Measurements from ENCODE around the gene ITPR2. TPM values are rescaled to one million over a fixed set of nuclear protein-coding genes. Genes with fewer than 3 reads are reported as not detected.

ITPR2 gene
- total RNA-seq, 1 donor from 2014 or later = 16.7 TPM

GRCh38 chr12:26499979-26500640, 332.9 kb downstream of the ITPR2 start:
- peaks cover 3% of the 10 kb centered on the region for H3K9me3 Mint-ChIP-seq
- no peak for DNase-seq (ENCODE audit: low read depth, low spot score)
- no peaks in the 10 kb centered on the region for H3K36me3 Mint-ChIP-seq (ENCODE audit: low read depth)
- H3K27ac Mint-ChIP-seq (ENCODE audit: unreplicated experiment) = no peak overlapping the region
- peaks cover 16% of the 10 kb centered on the region for H3K4me1 Mint-ChIP-seq
- TF ChIP-seq CTCF (conservative IDR thresholded peaks at IDR 0.05) = no peak
- H3K4me3 Mint-ChIP-seq = no peak overlapping the region
- H3K27me3 Mint-ChIP-seq (ENCODE audit: low read depth) = no peaks in the 10 kb centered on the region

GRCh38 chr12:26496170-26496569, 336.8 kb downstream of the ITPR2 start:
- no peaks in the 10 kb centered on the region for H3K9me3 Mint-ChIP-seq
- DNase-seq (ENCODE audit: low read depth, low spot score) = no peak
- TF ChIP-seq CTCF (conservative IDR thresholded peaks at IDR 0.05) = no peak
- no peak overlapping the region for H3K4me3 Mint-ChIP-seq
- H3K27me3 Mint-ChIP-seq (ENCODE audit: low read depth) = no peaks in the 10 kb centered on the region
- peaks cover 5% of the 10 kb centered on the region for H3K36me3 Mint-ChIP-seq (ENCODE audit: low read depth)
- peaks cover 3% of the 10 kb centered on the region for H3K4me1 Mint-ChIP-seq
- no peak overlapping the region for H3K27ac Mint-ChIP-seq (ENCODE audit: unreplicated experiment)

- Mint-ChIP-seq H3K27me3 (ENCODE audit: low read depth) (no peaks in the 10 kb centered on the region), H3K4me3 (no peak overlapping the region), H3K36me3 (ENCODE audit: low read depth) (peaks cover 9% of the 10 kb centered on the region), H3K27ac (ENCODE audit: unreplicated experiment) (no peak overlapping the region), H3K9me3 (peaks cover 3% of the 10 kb centered on the region), H3K4me1 (peaks cover 3% of the 10 kb centered on the region)
- no peak for DNase-seq (ENCODE audit: low read depth, low spot score)
- TF ChIP-seq CTCF (conservative IDR thresholded peaks at IDR 0.05) = no peak
These were observed 339.3 kb downstream of the ITPR2 start for GRCh38 chr12:26493656-26494055.

- H3K27me3 Mint-ChIP-seq (ENCODE audit: low read depth) = no peaks in the 10 kb centered on the region
- peaks cover 3% of the 10 kb centered on the region for H3K4me1 Mint-ChIP-seq
- peaks cover 3% of the 10 kb centered on the region for H3K9me3 Mint-ChIP-seq
- DNase-seq (ENCODE audit: low read depth, low spot score) = no peak
- H3K27ac Mint-ChIP-seq (ENCODE audit: unreplicated experiment) = no peak overlapping the region
- peaks cover 9% of the 10 kb centered on the region for H3K36me3 Mint-ChIP-seq (ENCODE audit: low read depth)
- no peak overlapping the region for H3K4me3 Mint-ChIP-seq
- no peak for TF ChIP-seq CTCF (conservative IDR thresholded peaks at IDR 0.05)
These were observed 340.6 kb downstream of the ITPR2 start for GRCh38 chr12:26492406-26492805.

- no peak for TF ChIP-seq CTCF (conservative IDR thresholded peaks at IDR 0.05)
- Mint-ChIP-seq H3K4me1 (peaks cover 3% of the 10 kb centered on the region), H3K36me3 (ENCODE audit: low read depth) (peaks cover 9% of the 10 kb centered on the region), H3K4me3 (no peak overlapping the region), H3K27me3 (ENCODE audit: low read depth) (no peaks in the 10 kb centered on the region), H3K27ac (ENCODE audit: unreplicated experiment) (no peak overlapping the region), H3K9me3 (peaks cover 3% of the 10 kb centered on the region)
- no peak for DNase-seq (ENCODE audit: low read depth, low spot score)
These were observed 343.1 kb downstream of the ITPR2 start for GRCh38 chr12:26489908-26490307.
